GM12878 (cell line): ENCODE results near the gene KIF25. TPM values are rescaled to one million over a fixed set of nuclear protein-coding genes. Genes with fewer than 3 reads are reported as not detected.

Source experiments
- ATAC-seq: fragments of 200-7000 bp; cut with Tn5 transposase; 3 replicates; pipeline ENCODE4 v1.9.1; 2020; ENCODE audit warnings: mild to moderate bottlenecking, moderate library complexity
- BruUV-seq: library from RNA; stranded (reverse); fragments of 400-500 nt; replicated peaks from 2 replicates; lab custom pipeline; 2021; lab: Mats Ljungman, UMichigan
- CTCF ChIA-PET: fragments of 300-600 bp; sonication (Branson Sonifier 250); formaldehyde crosslinking; extraction: SDS; loops from one replicate; lab custom pipeline; 2021; ENCODE audit warnings: inconsistent platforms; lab: Yijun Ruan, JAX
- POLR2A ChIA-PET: fragments of 350-600 bp; formaldehyde crosslinking; extraction: SDS; loops from one replicate; lab custom pipeline; 2021; ENCODE audit warnings: inconsistent platforms; lab: Charles Lee
- RAD21 ChIA-PET: fragments of 300-600 bp; sonication (Branson Sonifier 250); formaldehyde crosslinking; loops from one replicate; lab custom pipeline; 2023; ENCODE audit warnings: antibody characterized with exemption; ENCODE audit not compliant: unreplicated experiment; lab: Charles Lee
- SMC1A ChIA-PET: fragments of 300-600 bp; sonication (Branson Sonifier 250); formaldehyde crosslinking; loops from one replicate; lab custom pipeline; 2023; ENCODE audit not compliant: unreplicated experiment, uncharacterized antibody; lab: Charles Lee
- DNase-seq: peaks from one replicate; pipeline ENCODE4 v3.0.0-alpha.2; 2011; ENCODE audit warnings: low read depth, low spot score
- FAIRE-seq: peaks from 3 replicates; lab custom pipeline; 2011; peaks lifted over from hg19 to GRCh38; lab: Jason Lieb, UNC
- H2AFZ ChIP-seq: 2 replicates; pipeline ENCODE4 v1.6.0; 2011; ENCODE audit warnings: low read depth, low read length, control low read depth; ENCODE audit not compliant: control insufficient read depth
- H3K27ac ChIP-seq: 2 replicates; pipeline ENCODE4 v1.5.1; 2011; ENCODE audit warnings: control low read depth; ENCODE audit not compliant: control insufficient read depth, insufficient read depth
- H3K27me3 ChIP-seq, 2 experiments: replicated peaks in 1 of 2; 2 replicates each; pipeline versions ENCODE4 v1.6.0 to v1.6.1; 2011; ENCODE audit warnings: low read length in 1 of 2; ENCODE audit not compliant: control insufficient read depth in 2 of 2, insufficient read depth in 2 of 2
- H3K36me3 ChIP-seq, 2 experiments: 2 replicates each; pipeline ENCODE4 v1.5.1; 2011; ENCODE audit warnings: low read length in 1 of 2; ENCODE audit not compliant: control insufficient read depth in 2 of 2, insufficient read depth in 2 of 2
- H3K4me1 ChIP-seq: 2 replicates; pipeline ENCODE4 v1.6.1; 2011; ENCODE audit warnings: mild to moderate bottlenecking, low read length, moderate library complexity, mixed read lengths; ENCODE audit not compliant: control insufficient read depth, insufficient read depth
- H3K4me2 ChIP-seq: 2 replicates; pipeline ENCODE4 v1.6.0; 2011; ENCODE audit warnings: control low read depth; ENCODE audit not compliant: control insufficient read depth, insufficient read depth
- H3K4me3 ChIP-seq: fragments of 200-600 bp; sonication (generic); 2 replicates; pipeline ENCODE4 v1.5.1; 2016
- H3K79me2 ChIP-seq: 2 replicates; pipeline ENCODE4 v1.6.0; 2011; ENCODE audit warnings: low read length; ENCODE audit not compliant: control insufficient read depth, insufficient read depth
- H3K9ac ChIP-seq: 2 replicates; pipeline ENCODE4 v1.8.0; 2011; ENCODE audit warnings: low read length, control low read depth, mixed read lengths; ENCODE audit not compliant: control insufficient read depth, insufficient read depth
- H3K9me3 ChIP-seq: replicated peaks from 3 replicates; pipeline ENCODE4 v1.5.1; 2011; ENCODE audit warnings: mild to moderate bottlenecking, low read length; ENCODE audit not compliant: control insufficient read depth, insufficient read depth
- H4K20me1 ChIP-seq: 2 replicates; pipeline ENCODE4 v1.6.0; 2011; ENCODE audit not compliant: control insufficient read depth, insufficient read depth
- BCL3 ChIP-seq: IDR thresholded peaks from 2 replicates; pipeline ENCODE4 v1.6.1; 2011; ENCODE audit warnings: borderline replicate concordance, low read depth, mild to moderate bottlenecking, moderate library complexity, low read length; ENCODE audit not compliant: insufficient read depth, poor library complexity, severe bottlenecking
- BHLHE40 ChIP-seq, 2 experiments: fragments of 450-650 bp in 1 of 2; IDR thresholded peaks; 2 replicates each; pipeline ENCODE4 v1.6.1; 2011 to 2017; ENCODE audit warnings: low read depth in 2 of 2, borderline replicate concordance in 1 of 2, improper control_type of control experiment in 1 of 2, low read length in 1 of 2, mild to moderate bottlenecking in 1 of 2
- E2F4 ChIP-seq: IDR thresholded peaks from 2 replicates; pipeline ENCODE4 v1.6.1; 2012; ENCODE audit warnings: low read depth, low read length, improper control_type of control experiment
- NR2F1 ChIP-seq: fragments of 450-650 bp; conservative IDR thresholded peaks from 2 replicates; pipeline ENCODE4 v1.6.1; 2017; ENCODE audit warnings: mild to moderate bottlenecking
- WGBS: methylation state at CpG from one replicate; pipeline ENCODE4 v1.1.6; 2016; ENCODE audit warnings: low lambda C conversion rate; ENCODE audit not compliant: insufficient replicate concordance, insufficient coverage; ENCODE audit errors: missing lambda C conversion rate; 5-methylcytosine and 5-hydroxymethylcytosine counted together
- in situ Hi-C: fragments of 300-500 bp; cut with MboI; formaldehyde crosslinking; loops from 9 replicates; pipeline ENCODE4 v1.14.3; 2018; ENCODE audit warnings: mixed read lengths
- intact Hi-C: fragments of 100-400 bp; cut with micrococcal nuclease; formaldehyde crosslinking; loops from one replicate; pipeline ENCODE4 v1.14.2; 2022; ENCODE audit not compliant: unreplicated experiment
- polyA plus RNA-seq, 11 experiments: library from polyadenylated mRNA; depleted of rRNA in 4 of 11; unstranded in 6 of 11; stranded (reverse) in 5 of 11; fragments of >200 nt; fragmentation: Nextera tagmentation in 4 of 11; fragmentation: Illumina TruSeq in 1 of 11; extraction: Ambion mirVana in 4 of 11; extraction: Trizol in 1 of 11; gene quantifications; 1 replicate in 1 of 11; 2 replicates in 10 of 11; pipeline versions ENCODE4 v1.2.1 to v1.2.3, GENCODE V29; 2011 to 2016; ENCODE audit warnings: inconsistent platforms in 2 of 11, missing spikeins in 2 of 11, low read depth in 1 of 11
- total RNA-seq, 4 experiments: library from RNA; depleted of rRNA in 3 of 4; stranded (reverse); fragments of >200 nt in 3 of 4; fragmentation: Illumina TruSeq in 1 of 4; extraction: Trizol in 1 of 4; gene quantifications; 2 replicates each; pipeline versions ENCODE4 v1.2.1 to v1.2.3, GENCODE V29; 2013 to 2021
- TF ChIP-seq, protein P1 (sequence below): fragments of 450-650 bp; IDR thresholded peaks from 2 replicates; pipeline ENCODE4 v1.6.1; 2017; ENCODE audit warnings: low read depth, mild to moderate bottlenecking, moderate library complexity
- TF ChIP-seq, protein P2 (sequence below): fragments of 450-650 bp; IDR thresholded peaks from 2 replicates; pipeline ENCODE4 v1.6.1; 2017; ENCODE audit warnings: antibody characterized with exemption, mild to moderate bottlenecking, moderate library complexity
- TF ChIP-seq, protein P3 (sequence below): fragments of 450-650 bp; formaldehyde crosslinking; IDR thresholded peaks from 2 replicates; pipeline ENCODE4 v1.4.0; 2022; ENCODE audit warnings: mild to moderate bottlenecking, moderate library complexity
- TF ChIP-seq, protein P4 (sequence below): IDR thresholded peaks from 2 replicates; pipeline ENCODE4 v1.6.1; 2011; ENCODE audit warnings: mild to moderate bottlenecking, low read depth, low read length, moderate library complexity; ENCODE audit not compliant: insufficient replicate concordance

Gene KIF25
- total and polyA plus RNA-seq, 10 of the 15 experiments (the other 5 are each of a cell fraction or from before 2014, with no cell fraction given) = not detected

- Histone ChIP-seq H3K4me3 (no peak overlapping the region), H3K9ac (no peak overlapping the region), H3K27me3 (no peaks in the 10 kb centered on the region), H3K27ac (no peak overlapping the region), H2AFZ (no peak overlapping the region), H3K4me2 (no peak overlapping the region), H4K20me1 (no peaks in the 10 kb centered on the region), H3K79me2 (no peaks in the 10 kb centered on the region), H3K4me1 (no peaks in the 10 kb centered on the region), H3K9me3 (no peaks in the 10 kb centered on the region), H3K36me3 (no peaks in the 10 kb centered on the region)
- in situ Hi-C loops (no loop called here), intact Hi-C loops (no loop called here)
- no peak for TF ChIP-seq NR2F1
- no peak for TF ChIP-seq E2F4
- TF ChIP-seq, protein P1, sequence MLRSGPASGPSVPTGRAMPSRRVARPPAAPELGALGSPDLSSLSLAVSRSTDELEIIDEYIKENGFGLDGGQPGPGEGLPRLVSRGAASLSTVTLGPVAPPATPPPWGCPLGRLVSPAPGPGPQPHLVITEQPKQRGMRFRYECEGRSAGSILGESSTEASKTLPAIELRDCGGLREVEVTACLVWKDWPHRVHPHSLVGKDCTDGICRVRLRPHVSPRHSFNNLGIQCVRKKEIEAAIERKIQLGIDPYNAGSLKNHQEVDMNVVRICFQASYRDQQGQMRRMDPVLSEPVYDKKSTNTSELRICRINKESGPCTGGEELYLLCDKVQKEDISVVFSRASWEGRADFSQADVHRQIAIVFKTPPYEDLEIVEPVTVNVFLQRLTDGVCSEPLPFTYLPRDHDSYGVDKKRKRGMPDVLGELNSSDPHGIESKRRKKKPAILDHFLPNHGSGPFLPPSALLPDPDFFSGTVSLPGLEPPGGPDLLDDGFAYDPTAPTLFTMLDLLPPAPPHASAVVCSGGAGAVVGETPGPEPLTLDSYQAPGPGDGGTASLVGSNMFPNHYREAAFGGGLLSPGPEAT = no peak
- TF ChIP-seq, protein P2, sequence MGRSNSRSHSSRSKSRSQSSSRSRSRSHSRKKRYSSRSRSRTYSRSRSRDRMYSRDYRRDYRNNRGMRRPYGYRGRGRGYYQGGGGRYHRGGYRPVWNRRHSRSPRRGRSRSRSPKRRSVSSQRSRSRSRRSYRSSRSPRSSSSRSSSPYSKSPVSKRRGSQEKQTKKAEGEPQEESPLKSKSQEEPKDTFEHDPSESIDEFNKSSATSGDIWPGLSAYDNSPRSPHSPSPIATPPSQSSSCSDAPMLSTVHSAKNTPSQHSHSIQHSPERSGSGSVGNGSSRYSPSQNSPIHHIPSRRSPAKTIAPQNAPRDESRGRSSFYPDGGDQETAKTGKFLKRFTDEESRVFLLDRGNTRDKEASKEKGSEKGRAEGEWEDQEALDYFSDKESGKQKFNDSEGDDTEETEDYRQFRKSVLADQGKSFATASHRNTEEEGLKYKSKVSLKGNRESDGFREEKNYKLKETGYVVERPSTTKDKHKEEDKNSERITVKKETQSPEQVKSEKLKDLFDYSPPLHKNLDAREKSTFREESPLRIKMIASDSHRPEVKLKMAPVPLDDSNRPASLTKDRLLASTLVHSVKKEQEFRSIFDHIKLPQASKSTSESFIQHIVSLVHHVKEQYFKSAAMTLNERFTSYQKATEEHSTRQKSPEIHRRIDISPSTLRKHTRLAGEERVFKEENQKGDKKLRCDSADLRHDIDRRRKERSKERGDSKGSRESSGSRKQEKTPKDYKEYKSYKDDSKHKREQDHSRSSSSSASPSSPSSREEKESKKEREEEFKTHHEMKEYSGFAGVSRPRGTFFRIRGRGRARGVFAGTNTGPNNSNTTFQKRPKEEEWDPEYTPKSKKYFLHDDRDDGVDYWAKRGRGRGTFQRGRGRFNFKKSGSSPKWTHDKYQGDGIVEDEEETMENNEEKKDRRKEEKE = no peak
- TF ChIP-seq, protein P3, sequence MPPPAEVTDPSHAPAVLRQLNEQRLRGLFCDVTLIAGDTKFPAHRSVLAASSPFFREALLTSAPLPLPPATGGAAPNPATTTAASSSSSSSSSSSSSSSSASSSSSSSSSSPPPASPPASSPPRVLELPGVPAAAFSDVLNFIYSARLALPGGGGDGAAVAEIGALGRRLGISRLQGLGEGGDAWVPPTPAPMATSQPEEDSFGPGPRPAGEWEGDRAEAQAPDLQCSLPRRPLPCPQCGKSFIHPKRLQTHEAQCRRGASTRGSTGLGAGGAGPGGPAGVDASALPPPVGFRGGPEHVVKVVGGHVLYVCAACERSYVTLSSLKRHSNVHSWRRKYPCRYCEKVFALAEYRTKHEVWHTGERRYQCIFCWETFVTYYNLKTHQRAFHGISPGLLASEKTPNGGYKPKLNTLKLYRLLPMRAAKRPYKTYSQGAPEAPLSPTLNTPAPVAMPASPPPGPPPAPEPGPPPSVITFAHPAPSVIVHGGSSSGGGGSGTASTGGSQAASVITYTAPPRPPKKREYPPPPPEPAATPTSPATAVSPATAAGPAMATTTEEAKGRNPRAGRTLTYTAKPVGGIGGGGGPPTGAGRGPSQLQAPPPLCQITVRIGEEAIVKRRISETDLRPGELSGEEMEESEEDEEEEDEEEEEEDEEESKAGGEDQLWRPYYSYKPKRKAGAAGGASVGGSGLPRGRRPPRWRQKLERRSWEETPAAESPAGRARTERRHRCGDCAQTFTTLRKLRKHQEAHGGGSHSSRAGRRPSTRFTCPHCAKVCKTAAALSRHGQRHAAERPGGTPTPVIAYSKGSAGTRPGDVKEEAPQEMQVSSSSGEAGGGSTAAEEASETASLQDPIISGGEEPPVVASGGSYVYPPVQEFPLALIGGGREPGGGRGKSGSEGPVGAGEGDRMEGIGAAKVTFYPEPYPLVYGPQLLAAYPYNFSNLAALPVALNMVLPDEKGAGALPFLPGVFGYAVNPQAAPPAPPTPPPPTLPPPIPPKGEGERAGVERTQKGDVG (CRISPR knock-in tag) = no peak
- TF ChIP-seq BCL3 = peak; percentile 89
- TF ChIP-seq BHLHE40 (IDR thresholded peaks at IDR 0.05; ENCODE audit: borderline replicate concordance in 1 of 2, low read depth in 2 of 2, low read length in 1 of 2) = 0 out of 4 replicates have a peak, but pooled peaks of 1 of the 2 experiments have one; percentile 28
- TF ChIP-seq, protein P4, sequence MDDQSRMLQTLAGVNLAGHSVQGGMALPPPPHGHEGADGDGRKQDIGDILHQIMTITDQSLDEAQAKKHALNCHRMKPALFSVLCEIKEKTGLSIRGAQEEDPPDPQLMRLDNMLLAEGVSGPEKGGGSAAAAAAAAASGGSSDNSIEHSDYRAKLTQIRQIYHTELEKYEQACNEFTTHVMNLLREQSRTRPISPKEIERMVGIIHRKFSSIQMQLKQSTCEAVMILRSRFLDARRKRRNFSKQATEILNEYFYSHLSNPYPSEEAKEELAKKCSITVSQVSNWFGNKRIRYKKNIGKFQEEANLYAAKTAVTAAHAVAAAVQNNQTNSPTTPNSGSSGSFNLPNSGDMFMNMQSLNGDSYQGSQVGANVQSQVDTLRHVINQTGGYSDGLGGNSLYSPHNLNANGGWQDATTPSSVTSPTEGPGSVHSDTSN = no peak
- 45% methylated on average over 20 of the region's 20 CpGs for WGBS
- ChIA-PET CTCF (no interaction called here), POLR2A (no interaction called here), RAD21 (no interaction called here), SMC1A (no interaction called here)
- no TSS peak for BruUV-seq
- peak; percentile 54; the same call in 2 of the 3 replicates for ATAC-seq
- FAIRE-seq = no peak
- no peak for DNase-seq
Observed at GRCh38 chr6:168025831-168026710, 28.6 kb downstream of the KIF25 start.
